Right kidney (tissue), 1 donor: Measurements from ENCODE around the gene ATRAID.
A peak's percentile ranks its signal among the peaks of the same experiment; 100 is the strongest.
"Not testable (repeated sequence)": the region's sequence is repeated elsewhere in the genome, so short reads cannot be mapped to it uniquely, and the experiment has no call there.

Experiments used
- DNase-seq: peaks from one replicate; pipeline ENCODE4 v3.0.0-alpha.2; 2016

Gene ATRAID

DNA sequence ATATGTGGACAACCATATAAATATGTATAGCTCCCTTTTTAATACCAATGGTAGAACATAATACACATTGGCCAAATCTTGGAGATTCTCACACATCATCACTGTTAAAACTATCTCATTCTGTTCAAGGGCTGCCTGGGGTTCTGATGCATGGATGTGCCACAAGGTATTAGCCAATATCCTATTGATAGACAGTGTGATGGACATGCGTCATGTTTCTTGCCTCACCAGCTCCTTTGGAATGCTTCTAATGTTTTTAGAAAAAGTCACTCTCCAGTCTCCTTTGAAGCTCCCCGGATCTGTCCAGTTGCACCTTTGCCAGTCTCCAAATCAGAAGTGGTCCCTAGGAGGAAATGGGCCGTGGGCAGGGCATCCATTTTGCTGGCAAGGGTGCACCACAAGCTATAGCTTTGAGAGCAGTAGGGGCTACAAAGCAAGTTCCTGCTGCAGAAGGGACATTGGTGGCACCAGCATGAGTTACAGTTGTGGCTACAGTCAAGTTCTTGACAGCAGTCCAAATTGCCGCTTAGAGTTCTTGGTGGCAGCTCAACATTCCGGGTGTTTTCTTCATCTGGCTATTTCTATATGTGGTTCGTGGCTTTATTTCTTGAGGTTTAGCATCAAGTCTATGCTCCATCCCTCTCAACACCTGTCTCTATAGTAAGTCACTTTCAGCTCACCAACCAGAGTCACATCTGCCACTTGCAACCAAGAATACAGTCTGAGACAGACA, 25.1 kb upstream of the ATRAID start:
- no peak for DNase-seq

DNA sequence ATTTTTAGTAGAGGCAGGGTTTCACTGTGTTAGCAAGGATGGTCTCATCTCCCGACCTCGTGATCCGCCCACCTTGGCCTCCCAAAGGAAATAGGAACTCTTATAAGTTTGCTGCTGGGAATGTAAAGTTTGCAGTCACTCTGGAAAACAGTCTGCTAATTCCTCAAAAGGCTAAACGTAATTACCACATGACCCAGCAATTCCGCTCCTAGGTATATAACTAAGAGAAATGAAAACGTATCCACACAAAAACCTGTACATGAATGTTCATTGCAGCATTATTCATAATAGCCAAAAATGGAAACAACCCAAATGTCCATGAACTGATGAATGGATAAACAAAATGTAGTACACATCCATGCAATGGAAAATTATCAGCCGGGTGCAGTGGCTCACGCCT, 21.9 kb upstream of the ATRAID start:
- DNase-seq = no peak

DNA sequence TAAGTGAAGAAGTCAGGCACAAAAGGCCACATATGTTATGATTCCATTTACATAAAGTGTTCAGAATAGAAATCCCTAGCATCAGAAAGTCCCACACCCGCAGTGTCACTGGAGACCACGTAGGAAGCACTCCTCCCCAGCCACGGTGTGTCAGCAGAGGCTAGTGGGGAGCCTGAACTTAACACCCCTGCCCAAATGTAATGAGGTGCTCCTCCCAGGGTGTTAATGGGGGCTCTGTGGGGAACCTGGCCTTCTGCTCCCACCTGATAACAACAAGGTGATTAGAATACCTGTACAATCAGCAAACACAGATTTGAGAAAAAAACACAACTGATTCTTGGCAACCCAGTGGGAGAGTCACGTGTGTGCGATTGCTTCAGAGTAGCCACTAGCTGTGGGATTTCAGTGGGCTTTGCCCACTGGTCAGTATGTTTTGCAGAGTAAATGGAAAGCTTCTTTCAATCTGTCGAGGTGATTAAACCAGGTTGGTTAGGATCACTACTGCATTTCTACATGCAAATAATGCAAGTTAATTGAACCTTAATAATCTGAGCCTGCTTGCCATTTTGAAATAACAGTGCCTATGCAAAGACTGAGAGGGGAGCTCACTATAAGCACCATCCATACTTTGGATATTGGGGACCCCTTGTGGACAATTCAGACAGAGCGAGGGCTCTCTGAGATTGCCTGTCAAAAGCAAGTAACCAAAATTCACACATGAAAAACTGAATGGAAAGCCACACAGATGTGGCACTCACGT, 20.6 kb upstream of the ATRAID start:
- DNase-seq = no peak

DNA sequence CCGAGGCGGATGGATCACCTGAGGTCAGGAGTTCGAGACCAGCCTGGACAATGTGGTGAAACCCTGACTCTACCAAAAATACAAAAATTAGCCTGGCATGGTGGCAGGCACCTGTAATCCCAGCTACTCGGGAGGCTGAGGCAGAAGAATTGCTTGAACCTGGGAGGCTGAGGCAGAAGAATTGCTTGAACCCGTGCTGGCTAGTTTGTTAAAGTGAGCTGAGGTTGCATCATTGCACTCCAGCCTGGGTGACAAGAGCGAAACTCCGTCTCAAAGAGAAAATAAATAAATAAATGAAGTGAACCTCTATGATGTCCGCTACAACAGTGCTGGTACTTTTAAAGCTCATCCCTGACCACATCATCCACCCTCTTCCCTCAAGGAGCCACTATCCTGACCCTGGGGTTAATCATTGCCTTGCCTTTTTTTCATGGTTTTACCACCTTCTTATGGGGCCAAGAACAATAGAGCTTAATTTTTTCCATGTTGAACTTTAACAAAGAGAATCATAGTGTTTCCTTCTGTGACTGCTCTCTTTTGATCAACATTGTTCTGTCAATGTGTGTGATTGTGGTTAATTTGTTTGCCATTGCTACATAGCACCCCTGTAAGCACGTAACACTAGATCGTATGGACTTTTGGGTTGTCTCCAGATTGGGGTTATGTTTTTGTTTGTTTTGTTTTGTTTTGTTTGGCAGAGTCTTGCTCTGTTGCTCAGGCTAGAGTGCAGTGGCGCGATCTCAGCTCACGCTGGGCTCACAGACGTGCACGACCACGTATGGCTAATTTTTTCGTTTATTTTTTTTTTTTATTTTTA, 17.1 kb upstream of the ATRAID start:
- DNase-seq = no peak

DNA sequence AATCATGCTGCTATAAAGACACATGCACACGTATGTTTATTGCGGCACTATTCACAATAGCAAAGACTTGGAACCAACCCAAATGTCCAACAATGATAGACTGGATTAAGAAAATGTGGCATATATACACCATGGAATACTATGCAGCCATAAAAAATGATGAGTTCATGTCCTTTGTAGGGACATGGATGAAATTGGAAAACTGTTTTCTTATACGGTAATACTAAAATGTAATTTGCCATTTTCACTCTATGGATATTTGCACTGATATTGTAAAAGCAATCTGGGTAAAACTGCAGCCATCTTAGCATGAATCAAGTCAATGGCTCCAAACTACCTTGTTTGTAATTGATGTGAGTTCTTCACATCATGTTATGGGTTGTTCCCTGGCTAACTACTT, 16.0 kb upstream of the ATRAID start:
- not testable (repeated sequence) for DNase-seq

DNA sequence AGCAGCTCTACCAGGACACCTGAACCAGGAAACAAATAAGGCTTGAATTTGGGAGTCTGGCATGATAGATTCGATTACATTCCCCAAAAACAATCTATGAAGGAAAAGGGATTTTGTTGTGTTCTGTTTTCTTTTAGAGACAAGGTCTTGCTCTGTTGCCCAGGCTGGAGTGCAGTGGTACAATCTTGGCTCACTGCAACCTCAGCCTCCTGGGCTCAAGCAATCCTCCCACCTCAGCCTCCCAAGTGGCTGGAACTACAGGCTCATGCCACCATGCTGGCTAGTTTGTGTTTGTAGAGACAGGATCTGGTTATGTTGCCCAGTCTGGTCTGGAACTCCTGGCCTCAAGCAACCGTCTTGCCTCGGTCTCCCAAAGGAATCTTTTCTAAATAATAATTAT, 13.8 kb upstream of the ATRAID start:
- not testable (repeated sequence) for DNase-seq

DNA sequence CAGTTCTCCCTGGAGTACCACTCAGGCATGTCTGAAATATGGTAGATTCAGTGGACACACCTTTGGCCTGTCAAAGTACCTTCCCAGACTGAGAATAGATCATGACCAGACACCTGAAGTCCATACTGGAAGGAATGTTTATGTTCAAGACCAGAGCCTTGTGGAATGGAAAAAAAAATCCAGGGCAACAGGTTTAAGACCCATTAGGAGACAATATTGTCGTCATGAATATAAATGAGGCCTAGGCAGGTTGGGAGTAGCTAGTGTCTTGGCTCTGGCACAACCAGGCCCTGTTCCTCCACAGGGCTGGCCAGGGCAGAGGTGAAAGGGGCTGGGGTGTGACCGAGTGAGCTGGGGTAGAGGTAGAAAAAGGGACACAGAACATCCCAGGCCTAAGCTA, 13.2 kb upstream of the ATRAID start:
- DNase-seq = no peak

DNA sequence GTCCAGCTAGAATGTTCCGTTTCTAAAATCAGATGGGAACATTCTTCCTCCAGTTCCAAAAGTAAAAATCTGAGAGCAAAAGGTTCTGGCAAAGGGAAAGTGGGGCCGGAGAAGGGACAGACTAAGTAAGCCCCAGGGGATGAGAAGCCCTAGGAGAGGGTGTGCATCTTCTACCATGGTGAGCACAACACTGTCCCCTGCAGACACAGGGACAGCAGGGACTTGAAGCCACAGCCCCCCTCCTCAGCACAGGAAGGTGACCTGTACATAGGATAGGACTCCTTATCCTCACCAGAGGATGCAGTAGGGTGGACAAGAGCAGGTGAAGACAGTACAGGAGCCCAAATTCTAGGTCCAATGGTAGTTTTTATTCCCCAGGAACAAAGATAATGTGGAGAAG, 12.6 kb upstream of the ATRAID start:
- DNase-seq = no peak

DNA sequence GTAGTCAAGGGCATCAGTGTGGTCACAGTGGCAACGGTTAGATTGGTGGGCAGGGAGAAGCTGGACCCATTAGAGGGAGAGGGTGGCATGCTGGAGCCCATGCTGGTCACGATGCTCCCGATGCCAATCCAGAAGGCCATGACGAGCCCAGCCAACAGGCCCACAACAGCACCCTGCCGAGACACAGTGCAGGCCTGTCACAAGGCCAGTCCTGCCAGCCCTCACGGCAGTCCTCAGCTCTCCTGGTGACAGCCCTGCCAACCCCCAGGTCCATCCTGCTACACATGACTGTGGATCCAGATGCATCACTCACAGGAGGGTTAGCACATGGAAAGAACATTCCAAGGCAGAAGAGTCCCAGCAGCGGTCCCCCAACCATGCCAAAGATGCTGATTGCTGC, 10.2 kb upstream of the ATRAID start:
- no peak for DNase-seq

DNA sequence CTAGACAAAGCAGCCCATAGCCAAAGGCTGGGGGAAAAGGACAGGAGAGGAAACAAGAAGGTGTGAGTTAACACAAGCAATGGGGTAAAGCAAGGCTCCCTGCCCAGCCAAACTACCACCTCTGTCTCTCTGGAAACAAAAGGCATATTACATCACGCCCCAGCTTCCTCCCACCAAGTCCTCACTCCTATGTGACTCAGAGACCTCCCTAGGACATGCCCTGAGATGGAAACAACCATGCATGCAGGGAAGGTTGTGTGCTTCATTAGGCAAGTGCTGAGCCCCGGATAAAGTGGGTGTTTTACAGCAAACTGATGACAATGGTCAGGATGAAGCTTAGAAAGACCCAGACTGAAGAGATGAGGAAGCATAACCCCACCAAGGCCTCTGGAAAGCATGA, 9.0 kb upstream of the ATRAID start:
- no peak for DNase-seq

DNA sequence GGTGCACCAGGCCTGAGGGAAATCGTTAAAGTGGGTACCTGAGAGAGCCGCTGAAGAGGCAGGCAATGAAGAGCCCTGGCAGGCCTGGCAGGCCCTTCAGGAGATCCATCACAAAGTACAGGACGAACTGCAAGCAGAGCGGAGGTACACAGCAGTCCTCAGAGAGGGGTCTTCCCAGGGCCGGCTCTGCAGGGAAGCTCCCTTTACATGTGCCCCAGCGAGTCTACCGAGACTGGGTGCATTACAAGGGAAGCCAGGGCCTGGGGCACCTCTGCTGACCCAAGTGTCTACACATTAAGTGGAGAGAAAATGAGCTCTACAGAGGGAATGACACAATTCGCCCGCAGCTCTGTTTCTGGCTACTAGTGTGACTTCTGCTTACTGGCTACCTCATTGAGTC, 8.1 kb upstream of the ATRAID start:
- DNase-seq = no peak

DNA sequence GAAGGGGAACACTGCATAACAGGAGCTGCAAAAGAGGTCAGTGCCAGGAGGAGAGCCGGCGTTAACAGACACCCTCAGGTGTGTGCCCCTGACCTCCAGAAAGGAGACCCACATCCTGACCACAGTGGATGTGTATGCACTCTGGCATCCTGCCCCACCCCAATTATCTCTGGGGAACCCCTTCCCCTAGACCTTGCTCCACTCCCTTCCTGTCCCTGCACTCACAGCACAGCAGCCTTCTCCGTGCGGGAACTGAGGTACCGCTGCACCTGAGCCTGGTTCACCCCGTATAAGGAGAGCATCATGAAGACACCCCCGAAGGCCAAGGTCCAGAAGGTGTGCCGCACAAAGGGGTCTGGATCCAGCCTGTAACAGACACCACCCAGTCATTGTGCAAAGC, 7.3 kb upstream of the ATRAID start:
- DNase-seq = no peak

DNA sequence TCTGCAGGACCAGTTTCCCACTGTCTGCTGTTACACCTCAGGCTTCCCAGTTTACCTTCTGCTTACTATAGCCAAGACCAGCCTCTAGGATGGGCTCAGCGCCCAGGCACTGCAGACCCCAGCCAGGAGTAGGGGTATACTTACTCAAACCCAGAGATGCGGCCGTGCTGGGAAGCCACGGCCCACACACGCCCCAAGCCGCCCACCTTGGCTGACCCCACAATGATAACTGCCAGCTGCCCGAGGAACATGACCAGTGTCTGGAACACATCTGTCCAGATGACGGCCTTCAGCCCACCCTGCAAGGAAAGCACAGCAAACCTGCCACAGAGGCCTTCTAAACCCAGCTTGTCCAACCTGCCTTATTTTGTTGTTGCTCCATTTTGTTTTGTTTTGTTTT, 6.6 kb upstream of the ATRAID start:
- no peak for DNase-seq

DNA sequence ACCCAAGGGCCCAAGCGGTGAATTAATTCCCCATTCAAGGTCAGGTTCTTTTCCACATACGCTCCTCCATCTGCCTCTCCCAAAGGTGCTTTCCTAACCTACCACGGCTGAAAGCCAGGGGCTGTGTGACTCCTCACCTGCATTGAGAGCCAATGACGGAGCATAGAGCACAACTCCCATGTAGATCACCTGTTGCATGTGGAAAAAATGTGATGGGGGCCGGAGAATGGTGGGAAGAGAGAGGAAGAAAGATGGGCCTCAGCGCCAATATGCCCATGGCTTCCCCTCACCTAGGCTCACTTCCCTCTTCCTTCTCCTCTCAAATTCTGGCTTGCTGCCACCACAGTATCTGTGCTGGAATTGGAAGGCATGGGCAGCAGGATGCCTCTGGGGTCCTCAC, 5.5 kb upstream of the ATRAID start:
- no peak for DNase-seq

DNA sequence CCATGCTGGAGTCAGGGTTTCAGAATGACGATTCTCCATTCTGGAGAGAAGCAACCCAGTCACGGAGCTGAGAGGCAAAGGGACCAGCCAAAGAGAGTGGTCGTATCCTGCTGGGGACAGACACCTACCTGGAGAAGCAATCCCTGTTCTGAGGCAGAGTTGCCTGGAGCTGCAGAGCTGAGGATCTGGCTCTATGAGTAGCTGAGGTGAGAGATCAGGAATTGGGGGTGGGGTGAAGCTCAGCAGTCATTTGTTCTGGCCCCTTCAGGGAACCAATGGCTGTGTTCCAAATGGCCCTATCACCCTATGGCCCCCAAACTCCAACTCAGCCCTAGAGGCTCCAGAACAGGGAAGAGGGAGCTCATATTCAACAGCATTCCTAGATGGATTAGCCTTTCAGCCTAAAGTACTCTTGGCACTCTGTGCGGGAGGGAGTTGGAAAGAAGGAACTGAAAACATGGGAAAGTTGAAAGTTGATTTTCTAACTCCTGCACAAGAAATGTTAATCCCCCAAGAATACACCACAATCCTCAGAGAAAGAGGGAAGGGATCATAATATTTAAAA, 3.3 kb upstream of the ATRAID start:
- no peak for DNase-seq

DNA sequence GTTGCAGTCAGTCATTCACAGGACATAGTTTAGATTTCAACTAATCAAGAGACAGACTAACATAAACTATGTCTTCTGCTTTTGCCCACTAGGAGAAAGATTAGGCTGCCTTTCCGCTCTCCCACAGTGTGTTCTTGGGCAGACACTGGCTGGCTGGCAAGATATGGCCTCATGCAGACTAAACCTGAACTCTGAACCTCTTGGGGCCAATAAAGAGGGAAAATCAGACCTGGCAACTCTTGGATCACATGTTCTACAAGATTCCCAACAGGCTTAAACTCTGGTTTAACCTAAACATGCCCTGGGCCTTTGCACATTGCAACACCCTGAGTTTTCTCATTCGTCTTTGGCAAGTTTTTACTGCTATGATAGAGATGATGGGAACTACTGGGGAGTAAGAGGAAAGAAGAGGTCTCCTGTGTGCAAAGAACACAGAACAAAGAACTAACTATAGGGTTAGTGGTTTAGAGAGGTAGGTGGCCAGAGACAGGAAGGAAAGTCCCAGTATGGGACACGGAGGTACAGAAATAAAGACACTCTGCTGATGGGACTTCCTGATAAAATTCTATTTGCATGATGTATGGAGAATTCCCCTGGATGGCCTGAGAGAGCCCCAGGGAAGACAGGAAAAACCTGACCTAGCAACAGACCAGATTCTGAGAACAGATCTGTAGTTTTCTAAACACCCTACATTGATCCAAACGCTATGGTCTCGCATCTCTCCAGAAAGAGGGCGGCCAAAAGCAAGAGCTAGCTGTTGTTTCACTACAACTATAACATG, 2.0 kb upstream of the ATRAID start:
- DNase-seq = no peak

DNA sequence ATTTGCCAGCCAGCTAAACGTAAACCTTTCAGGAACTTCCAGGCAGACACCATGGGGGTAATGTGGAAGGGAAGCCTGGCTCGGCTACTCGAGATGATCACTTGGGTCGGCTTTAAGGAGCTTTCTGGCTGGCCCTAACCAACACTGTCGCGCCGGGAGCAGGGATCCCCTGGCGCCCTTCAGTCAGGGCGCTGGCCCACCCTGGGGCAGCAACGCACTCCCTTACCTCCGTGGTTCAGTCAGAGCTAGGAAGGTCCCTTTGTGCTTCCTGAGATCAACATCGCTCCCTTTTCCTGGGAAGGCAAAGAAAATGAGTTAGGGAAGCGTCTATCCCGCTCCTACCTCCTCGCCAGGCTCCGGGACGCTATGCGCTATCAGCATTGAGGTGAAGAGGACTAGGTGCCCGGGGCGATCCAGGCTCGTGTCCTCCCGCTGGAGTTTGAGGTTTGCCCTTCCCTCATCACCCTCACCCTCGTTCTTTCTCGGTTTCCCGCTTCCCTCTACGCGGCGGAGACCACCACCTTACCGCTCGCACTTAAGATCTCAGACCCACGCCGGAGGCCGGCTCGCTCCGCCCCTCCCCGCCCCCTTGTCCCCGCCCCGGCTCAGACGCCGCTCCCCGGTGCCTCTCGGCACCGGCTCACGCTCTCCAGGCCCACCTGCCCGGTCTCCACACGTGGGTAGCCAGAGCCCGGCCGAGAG, 449 bp upstream of the ATRAID start:
- peak; percentile 76 for DNase-seq

DNA sequence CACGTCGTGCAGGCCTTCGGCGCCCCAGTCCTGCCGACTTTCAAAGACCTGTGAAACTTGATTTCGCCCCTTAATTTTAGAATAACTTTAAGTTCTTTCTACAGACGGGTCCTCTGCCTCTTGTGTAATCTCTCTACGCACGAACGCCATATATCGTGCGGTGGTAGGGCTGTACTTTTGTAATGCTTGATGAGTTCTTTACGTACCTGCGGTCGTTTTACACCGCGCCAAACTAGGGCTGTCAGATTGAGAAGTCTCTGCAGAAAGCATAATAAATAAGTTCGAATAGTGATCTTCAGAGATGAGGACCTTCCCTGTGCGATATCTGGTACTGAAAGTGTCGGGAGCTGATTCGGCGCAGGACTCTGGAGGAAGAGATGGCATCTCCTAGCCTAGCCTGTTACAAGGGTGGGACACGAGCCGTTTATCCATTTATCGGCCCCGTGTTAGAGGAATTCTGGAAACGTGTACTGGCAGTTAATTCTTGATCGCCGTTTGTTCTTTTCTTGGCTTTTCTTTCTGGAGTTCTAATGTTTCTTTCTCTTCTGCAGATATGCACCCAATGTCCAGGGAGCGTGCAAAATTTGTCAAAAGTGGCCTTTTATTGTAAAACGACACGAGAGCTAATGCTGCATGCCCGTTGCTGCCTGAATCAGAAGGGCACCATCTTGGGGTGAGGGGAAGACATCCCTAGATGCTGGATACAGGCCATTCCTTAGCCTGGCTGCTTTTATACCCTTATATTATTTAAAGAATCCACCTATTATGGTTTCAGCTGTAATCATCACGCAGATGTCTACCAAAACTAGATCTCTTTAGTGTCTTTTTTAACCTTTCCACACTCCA, 1.0 kb downstream of the ATRAID start:
- no peak for DNase-seq

DNA sequence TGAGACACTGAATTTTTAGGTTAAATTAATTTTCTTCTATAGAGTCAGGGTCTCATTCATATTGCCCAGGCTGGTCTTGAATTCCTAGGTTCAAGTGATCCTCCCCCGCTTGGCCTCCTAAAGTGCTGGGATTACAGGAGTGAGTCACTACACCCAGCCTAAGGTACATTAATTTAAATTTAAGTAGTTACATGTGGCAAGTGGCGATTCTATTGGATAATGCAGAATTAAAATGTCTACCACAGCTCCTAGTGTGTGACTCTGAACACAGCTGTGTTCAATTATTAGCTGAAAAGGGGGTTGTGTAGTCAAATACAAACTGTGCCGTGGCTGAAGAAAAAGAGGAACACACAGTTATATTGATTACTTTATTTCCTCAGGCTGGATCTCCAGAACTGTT, 3.1 kb downstream of the ATRAID start:
- DNase-seq = no peak

DNA sequence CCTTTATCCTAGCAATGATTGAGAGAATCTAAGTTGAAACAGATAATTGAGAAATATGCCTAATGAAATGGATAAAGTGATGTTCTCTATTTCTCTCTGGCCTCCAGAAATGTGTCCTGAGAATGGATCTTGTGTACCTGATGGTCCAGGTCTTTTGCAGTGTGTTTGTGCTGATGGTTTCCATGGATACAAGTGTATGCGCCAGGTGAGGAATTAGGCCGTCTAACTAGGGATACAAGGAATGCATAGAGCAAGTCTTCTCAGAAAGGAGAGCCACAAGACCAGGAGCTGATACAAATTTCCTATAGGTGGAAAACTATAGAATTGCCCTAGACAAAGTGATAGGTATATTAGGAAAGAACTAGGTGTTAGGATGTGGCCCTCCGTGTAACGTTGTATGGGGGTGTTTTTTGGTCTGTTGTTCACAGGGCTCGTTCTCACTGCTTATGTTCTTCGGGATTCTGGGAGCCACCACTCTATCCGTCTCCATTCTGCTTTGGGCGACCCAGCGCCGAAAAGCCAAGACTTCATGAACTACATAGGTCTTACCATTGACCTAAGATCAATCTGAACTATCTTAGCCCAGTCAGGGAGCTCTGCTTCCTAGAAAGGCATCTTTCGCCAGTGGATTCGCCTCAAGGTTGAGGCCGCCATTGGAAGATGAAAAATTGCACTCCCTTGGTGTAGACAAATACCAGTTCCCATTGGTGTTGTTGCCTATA, 4.7 kb downstream of the ATRAID start:
- no peak for DNase-seq
